SHP77 treated with DMSO at 0.1 percent for 48 hours (cell line): ENCODE results near the gene DUOX1.

Experiments
- DNase-seq: peaks from one replicate; lab custom pipeline; 2025; lab: John Stamatoyannopoulos, UW

Gene DUOX1

GRCh38 chr15:45168751-45169551 lies 39.2 kb downstream of the DUOX1 start:
- DNase-seq: no peak

GRCh38 chr15:45169608-45170480 lies 40.0 kb downstream of the DUOX1 start:
- DNase-seq: no peak

DNA sequence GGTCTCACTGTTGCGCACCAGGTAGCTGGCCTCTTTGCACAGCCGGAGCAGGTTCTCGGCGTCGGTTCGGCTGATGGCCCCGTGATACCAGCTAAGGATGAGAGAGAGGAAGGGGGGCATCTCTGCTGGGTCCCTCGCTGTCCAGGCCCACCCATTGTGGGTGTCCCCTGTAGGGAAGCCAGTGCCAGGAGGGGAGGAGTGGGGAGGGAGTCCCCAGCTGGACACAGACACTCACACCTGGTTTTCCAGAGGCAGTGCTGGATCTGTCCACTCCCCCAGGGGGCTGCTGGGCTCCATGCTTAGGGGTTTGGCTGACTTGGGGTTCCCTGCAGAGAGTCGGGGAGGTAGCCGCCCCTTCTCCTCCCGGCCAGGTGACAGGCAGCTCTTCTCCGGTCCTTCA lies 42.1 kb downstream of the DUOX1 start:
- DNase-seq: no peak

DNA sequence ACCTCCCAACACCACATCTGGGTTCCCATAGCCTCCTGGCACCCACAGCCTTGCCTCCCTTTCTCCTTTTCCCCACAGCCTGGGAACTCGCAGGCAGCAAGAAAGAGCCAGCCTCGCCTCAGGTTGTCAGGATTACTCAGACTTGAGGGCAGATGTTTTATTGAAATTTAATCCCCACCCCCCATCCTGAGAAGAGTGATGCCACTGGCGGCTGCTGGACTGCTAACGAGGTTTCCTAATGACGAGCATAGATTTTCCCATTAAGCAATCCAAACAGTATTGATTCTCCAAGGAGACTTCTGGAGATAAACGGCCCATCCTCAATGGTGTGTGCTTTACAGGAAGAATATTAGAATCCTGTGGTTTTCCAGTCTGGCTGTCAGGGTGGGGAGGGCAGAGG lies 44.3 kb downstream of the DUOX1 start:
- DNase-seq: no peak

DNA sequence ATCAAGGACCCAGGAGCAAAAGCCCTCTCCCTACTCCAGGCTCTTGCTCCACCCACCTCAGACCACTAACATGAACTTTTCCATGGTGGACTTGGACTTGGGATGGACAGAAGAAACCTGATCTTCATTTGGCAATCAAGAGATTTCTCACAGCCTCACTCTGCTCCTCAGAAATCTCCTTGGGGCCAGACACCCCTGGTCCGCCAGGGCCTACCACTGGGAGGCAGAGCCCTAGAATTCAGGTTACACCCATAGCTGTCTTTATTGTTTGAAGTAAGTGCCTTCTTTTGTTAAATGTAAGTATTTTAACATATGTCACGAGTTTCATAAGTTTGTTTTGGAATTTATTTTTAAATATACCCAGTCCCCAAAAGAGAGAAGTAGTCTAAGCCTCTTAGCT lies 44.8 kb downstream of the DUOX1 start:
- no peak for DNase-seq

DNA sequence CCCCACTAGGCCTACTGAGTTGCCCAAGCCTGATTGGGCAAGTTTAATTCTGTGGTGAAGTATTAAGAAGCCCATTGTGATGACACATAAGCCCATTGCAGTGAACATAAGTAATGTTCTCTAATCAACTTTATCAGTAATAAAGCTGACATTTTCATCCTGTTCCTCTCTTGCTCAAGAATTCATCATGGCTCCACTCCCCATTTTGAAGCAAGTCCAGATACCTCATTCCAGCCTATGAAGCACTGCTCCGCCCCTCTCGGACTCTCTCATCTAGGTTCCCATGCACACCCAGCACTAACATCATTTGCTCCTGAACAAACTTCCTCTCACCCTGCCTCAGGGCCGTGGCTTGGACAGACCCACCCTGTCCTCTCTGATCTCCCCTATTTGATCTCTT lies 47.5 kb downstream of the DUOX1 start:
- no peak for DNase-seq

DNA sequence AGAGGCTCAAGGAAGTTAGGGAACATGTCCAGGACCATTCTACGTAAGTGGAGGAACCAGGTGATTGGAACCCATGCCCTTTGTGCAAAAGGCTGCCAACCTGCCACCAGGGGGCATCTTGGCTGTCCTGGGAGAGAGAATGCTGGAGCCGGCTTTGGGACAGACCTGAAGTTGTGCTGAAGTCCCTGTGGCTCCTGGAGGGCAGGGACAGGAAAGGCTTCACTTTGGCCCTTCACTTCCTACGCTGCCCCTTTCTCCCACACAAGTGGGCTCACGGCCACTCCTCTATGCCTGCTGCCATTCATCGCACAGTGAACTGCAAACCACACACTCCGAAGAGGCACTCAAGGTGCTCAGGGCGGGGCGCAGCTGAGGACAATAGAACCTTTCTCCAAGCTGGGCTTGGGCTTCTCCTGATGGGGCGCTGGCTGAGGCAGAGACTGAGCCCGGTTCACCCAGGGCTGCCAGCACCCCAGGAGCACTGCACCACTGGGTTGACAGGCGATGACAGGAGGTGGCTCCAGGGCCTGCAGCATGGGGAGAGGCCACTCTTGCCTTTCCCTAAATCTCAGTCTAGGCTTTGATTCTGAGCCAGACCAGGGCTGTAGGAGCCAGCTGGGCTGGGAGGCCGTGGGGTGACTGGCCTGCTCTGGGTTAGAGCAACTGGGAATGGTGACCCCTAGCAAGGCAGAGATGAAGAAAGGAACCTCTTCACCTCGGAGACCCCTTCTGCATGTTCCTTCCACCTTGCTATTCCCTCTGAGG lies 49.6 kb downstream of the DUOX1 start:
- DNase-seq: no peak

- DNase-seq: no peak
These were observed 50.4 kb downstream of the DUOX1 start for GRCh38 chr15:45180201-45180600.

GRCh38 chr15:45180648-45181436 lies 51.0 kb downstream of the DUOX1 start:
- DNase-seq: no peak

- no peak for DNase-seq
These were observed 51.9 kb downstream of the DUOX1 start for GRCh38 chr15:45181491-45182285.

- peak; percentile 43 for DNase-seq
These were observed 53.2 kb downstream of the DUOX1 start for GRCh38 chr15:45182996-45183395.

GRCh38 chr15:45183511-45183910 lies 53.7 kb downstream of the DUOX1 start:
- DNase-seq: no peak

DNA sequence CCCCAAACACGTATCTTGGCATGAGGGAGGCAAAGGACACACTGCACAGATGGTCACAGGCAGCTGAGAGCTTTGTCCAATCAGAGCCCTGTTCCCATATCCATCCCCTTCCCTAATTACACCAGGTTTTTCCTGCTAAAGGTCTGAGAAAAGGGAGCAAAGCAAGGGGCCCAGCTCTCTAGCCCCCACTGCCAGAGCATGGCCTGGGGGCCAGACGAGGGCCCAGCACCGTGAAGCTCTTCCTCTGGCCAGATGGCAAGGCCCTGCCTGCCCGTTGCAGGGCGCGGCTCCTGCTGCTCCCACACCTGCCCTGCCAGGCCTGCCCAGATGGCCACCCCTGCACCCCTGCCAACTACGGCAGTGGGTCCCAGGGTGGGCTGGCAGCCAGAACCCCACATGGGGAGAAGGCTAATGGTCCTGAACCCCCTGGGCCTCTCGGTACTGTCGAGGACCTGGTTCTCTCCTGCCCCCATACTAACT lies 54.8 kb downstream of the DUOX1 start:
- DNase-seq: no peak

GRCh38 chr15:45185069-45185779 lies 55.4 kb downstream of the DUOX1 start:
- no peak for DNase-seq

- no peak for DNase-seq
These were observed 56.3 kb downstream of the DUOX1 start for GRCh38 chr15:45185903-45186770.

GRCh38 chr15:45186771-45187577 lies 57.2 kb downstream of the DUOX1 start:
- DNase-seq: no peak

DNA sequence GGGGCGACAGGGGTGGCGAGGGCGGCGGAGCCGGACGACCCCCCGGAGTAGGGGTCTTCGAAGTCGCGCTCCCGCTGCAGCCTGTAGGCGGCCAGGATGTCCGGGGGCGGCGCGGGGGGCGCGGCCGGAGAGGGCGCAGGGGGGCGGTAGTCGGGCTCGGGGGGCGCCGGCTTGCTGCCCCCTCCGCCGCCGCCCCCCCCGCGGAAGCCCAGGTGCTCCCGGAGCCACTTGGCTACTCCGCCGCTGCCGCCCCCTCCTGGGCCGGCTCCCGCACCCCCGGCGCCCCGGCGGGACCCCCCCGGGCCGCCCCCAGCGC lies 57.7 kb downstream of the DUOX1 start:
- DNase-seq: no peak
